Measurements from ENCODE around the gene PDGFB. TPM values are rescaled to one million over a fixed set of nuclear protein-coding genes. Genes with fewer than 3 reads are reported as not detected.

Gene PDGFB
- total RNA-seq, 1 experiment from 2014 or later, result 9.2 TPM

GRCh38 chr22:39229075-39229474 lies 15.7 kb downstream of the PDGFB start:
- ChIA-PET CTCF (interaction anchor here (1.1 to 5.0 kb wide), 8 partner anchors 15 to 82 kb away, joined by 3 to 43 read pairs (median 8); no protein-coding TSS in a partner anchor), POLR2A (interaction anchor here (0.5 to 2.1 kb wide), 2 partner anchors 23 to 53 kb away, joined by 4 to 18 read pairs; no protein-coding TSS in a partner anchor)
- H3K36me3 Mint-ChIP-seq, result peaks cover 20% of the 10 kb centered on the region
- peaks cover 43% of the 10 kb centered on the region for H3K4me1 Mint-ChIP-seq
- peak; percentile 94 for TF ChIP-seq ZNF121 (CRISPR knock-in tag; IDR thresholded peaks at IDR 0.05)
- TF ChIP-seq ZNF671 (CRISPR knock-in tag; IDR thresholded peaks at IDR 0.05), result no peak
- DNase-seq (ENCODE audit: low spot score), result no peak
- H3K4me3 Mint-ChIP-seq, result no peak overlapping the region
- H3K27me3 Mint-ChIP-seq (ENCODE audit: low read depth), result peaks cover 20% of the 10 kb centered on the region
- no peak for ATAC-seq
- H3K9me3 Mint-ChIP-seq, result no peaks in the 10 kb centered on the region
- peak overlapping the region; percentile 79; the same call in 1 of the 2 replicates for H3K27ac Mint-ChIP-seq

- TF ChIP-seq NFYB (CRISPR knock-in tag; conservative IDR thresholded peaks at IDR 0.05; ENCODE audit: low read depth), result no peak
- no peak for TF ChIP-seq USF1 (CRISPR knock-in tag; IDR thresholded peaks at IDR 0.05)
- no peak for TF ChIP-seq PREB (CRISPR knock-in tag; IDR thresholded peaks at IDR 0.05; ENCODE audit: borderline replicate concordance)
- TF ChIP-seq CREM (CRISPR knock-in tag; IDR thresholded peaks at IDR 0.05), result no peak
- TF ChIP-seq OVOL2 (CRISPR knock-in tag; IDR thresholded peaks at IDR 0.05; ENCODE audit: borderline replicate concordance), result no peak
- TF ChIP-seq PRDM15 (CRISPR knock-in tag; IDR thresholded peaks at IDR 0.05), result no peak
- no peak for TF ChIP-seq GTF2I (CRISPR knock-in tag; conservative IDR thresholded peaks at IDR 0.05)
- no peak for TF ChIP-seq ZNF416 (CRISPR knock-in tag; IDR thresholded peaks at IDR 0.05)
- no peak for TF ChIP-seq ETV6 (CRISPR knock-in tag; IDR thresholded peaks at IDR 0.05)
- TF ChIP-seq AFF4 (CRISPR knock-in tag; IDR thresholded peaks at IDR 0.05; ENCODE audit: borderline replicate concordance), result no peak
- no peak for TF ChIP-seq USF2 (CRISPR knock-in tag; IDR thresholded peaks at IDR 0.05)
- TF ChIP-seq ZNF671 (CRISPR knock-in tag; IDR thresholded peaks at IDR 0.05), result no peak
- TF ChIP-seq ZNF317 (CRISPR knock-in tag; IDR thresholded peaks at IDR 0.05; ENCODE audit: borderline replicate concordance, low read depth), result no peak
- no peaks in the 10 kb centered on the region for H3K9me3 Mint-ChIP-seq
- DNase-seq (ENCODE audit: low spot score), result no peak
- H3K4me1 Mint-ChIP-seq, result peaks cover 33% of the 10 kb centered on the region
- H3K27me3 Mint-ChIP-seq (ENCODE audit: low read depth), result peaks cover 13% of the 10 kb centered on the region
- no peak overlapping the region for H3K4me3 Mint-ChIP-seq
- H3K36me3 Mint-ChIP-seq, result peaks cover 20% of the 10 kb centered on the region
- CTCF ChIA-PET, result interaction anchor here (0.6 to 5.0 kb wide), 5 partner anchors 12 to 83 kb away, joined by 3 to 30 read pairs (median 5); no protein-coding TSS in a partner anchor
- POLR2A ChIA-PET, result interaction anchor here (0.9 to 1.3 kb wide), 2 partner anchors 12 to 57 kb away, joined by 3 to 4 read pairs; no protein-coding TSS in a partner anchor
- ATAC-seq, result no peak
- H3K27ac Mint-ChIP-seq, result peak overlapping the region; percentile 63
These were observed 17.1 kb downstream of the PDGFB start for GRCh38 chr22:39227542-39228272.

All from WTC11 (cell line).